H1 (cell line): ENCODE measurements around the gene FAM228A. TPM values are rescaled to one million over a fixed set of nuclear protein-coding genes. Genes with fewer than 3 reads are reported as not detected.

Source experiments
- CTCF ChIA-PET: fragments of 300-600 bp; sonication (Branson Sonifier 250); formaldehyde crosslinking; loops from one replicate; lab custom pipeline; 2021; ENCODE audit not compliant: partially characterized antibody; lab: Charles Lee
- POLR2A ChIA-PET: fragments of 300-600 bp; sonication (Branson Sonifier 250); formaldehyde crosslinking; loops from one replicate; lab custom pipeline; 2021; ENCODE audit warnings: inconsistent platforms; ENCODE audit not compliant: partially characterized antibody; lab: Charles Lee
- DNase-seq, 2 experiments: peaks; one replicate each; pipeline versions ENCODE4 v3.0.0 to v3.0.0-alpha.2; 2010 to 2022; ENCODE audit warnings: low spot score in 2 of 2, low read depth in 1 of 2, mixed read lengths in 1 of 2
- FAIRE-seq: peaks from 2 replicates; lab custom pipeline; 2011; peaks lifted over from hg19 to GRCh38; lab: Jason Lieb, UNC
- H2AFZ ChIP-seq: 2 replicates; pipeline ENCODE4 v1.8.1; 2012; ENCODE audit warnings: low read length, inconsistent platforms
- H2AK5ac ChIP-seq: 2 replicates; pipeline ENCODE4 v1.6.1; 2013; ENCODE audit warnings: low read depth, low read length
- H2BK120ac ChIP-seq: replicated peaks from 2 replicates; pipeline ENCODE3; 2013; ENCODE audit warnings: low read depth, low read length, inconsistent platforms
- H2BK12ac ChIP-seq: 2 replicates; pipeline ENCODE4 v1.6.1; 2013; ENCODE audit warnings: low read depth, low read length
- H2BK15ac ChIP-seq: 2 replicates; pipeline ENCODE4 v1.6.1; 2013; ENCODE audit warnings: low read length
- H2BK20ac ChIP-seq: 2 replicates; pipeline ENCODE4 v1.6.1; 2013; ENCODE audit warnings: low read length
- H2BK5ac ChIP-seq: 2 replicates; pipeline ENCODE4 v1.6.1; 2013; ENCODE audit warnings: low read depth, low read length
- H3K14ac ChIP-seq: 2 replicates; pipeline ENCODE4 v1.6.1; 2013; ENCODE audit warnings: inconsistent platforms; ENCODE audit not compliant: insufficient read length
- H3K18ac ChIP-seq: 2 replicates; pipeline ENCODE4 v1.6.1; 2013; ENCODE audit warnings: low read length; ENCODE audit errors: extremely low read depth
- H3K23ac ChIP-seq: 2 replicates; pipeline ENCODE4 v1.6.1; 2013; ENCODE audit warnings: inconsistent platforms; ENCODE audit not compliant: insufficient read length
- H3K23me2 ChIP-seq: 2 replicates; pipeline ENCODE4 v1.6.1; 2013; ENCODE audit warnings: low read depth, low read length
- H3K27ac ChIP-seq: 2 replicates; pipeline ENCODE4 v1.6.1; 2011; ENCODE audit warnings: low read depth, low read length, inconsistent platforms
- H3K27me3 ChIP-seq, 4 experiments: replicated peaks in 1 of 4; 1 replicate in 1 of 4; 2 replicates in 3 of 4; pipeline versions ENCODE4 v1.6.1 to v1.8.1; 2011 to 2013; ENCODE audit warnings: low read length in 3 of 4, mild to moderate bottlenecking in 3 of 4, inconsistent platforms in 2 of 4, mixed read lengths in 2 of 4, moderate library complexity in 1 of 4; ENCODE audit not compliant: control insufficient read depth in 3 of 4, insufficient read depth in 3 of 4; ENCODE audit errors: extremely low read depth in 1 of 4
- H3K36me3 ChIP-seq, 4 experiments: 2 replicates each; pipeline versions ENCODE4 v1.6.1 to v1.8.1; 2011 to 2013; ENCODE audit warnings: mild to moderate bottlenecking in 4 of 4, low read length in 3 of 4, moderate library complexity in 2 of 4, control low read depth in 1 of 4, inconsistent platforms in 1 of 4; ENCODE audit not compliant: insufficient read depth in 4 of 4, control insufficient read depth in 2 of 4
- H3K4ac ChIP-seq: replicated peaks from 2 replicates; pipeline ENCODE3; 2013; ENCODE audit warnings: low read length, low read depth, mixed read lengths, inconsistent platforms; ENCODE audit not compliant: insufficient read length
- H3K4me1 ChIP-seq, 4 experiments: replicated peaks in 1 of 4; 1 replicate in 1 of 4; 2 replicates in 3 of 4; pipeline versions ENCODE4 v1.6.1 to v1.8.1; 2011 to 2013; ENCODE audit warnings: low read length in 3 of 4, inconsistent platforms in 2 of 4, mixed read lengths in 1 of 4; ENCODE audit not compliant: insufficient read depth in 4 of 4, control insufficient read depth in 3 of 4
- H3K4me2 ChIP-seq, 2 experiments: 2 replicates each; pipeline versions ENCODE4 v1.6.1 to v1.8.1; 2011 to 2013; ENCODE audit warnings: low read depth in 2 of 2, low read length in 2 of 2, control low read depth in 1 of 2, inconsistent platforms in 1 of 2, mild to moderate bottlenecking in 1 of 2; ENCODE audit not compliant: insufficient read depth in 1 of 2
- H3K4me3 ChIP-seq, 4 experiments: fragments of 200-600, 300-600 bp in 1 of 4; sonication (generic), shearing (Covaris generic), sonication (Bioruptor Twin) in 1 of 4; 2 replicates each; pipeline versions ENCODE4 v1.5.1 to v1.8.1; 2011 to 2016; ENCODE audit warnings: low read length in 4 of 4, low read depth in 3 of 4, control low read depth in 2 of 4, inconsistent platforms in 2 of 4, mild to moderate bottlenecking in 2 of 4, mixed read lengths in 1 of 4, moderate library complexity in 1 of 4; ENCODE audit not compliant: insufficient read depth in 2 of 4; ENCODE audit errors: extremely low read depth in 1 of 4
- H3K56ac ChIP-seq: replicated peaks from 2 replicates; pipeline ENCODE3; 2013; ENCODE audit warnings: low read depth, mild to moderate bottlenecking, mixed read lengths, low read length, inconsistent platforms; ENCODE audit not compliant: insufficient read length
- H3K79me1 ChIP-seq: 2 replicates; pipeline ENCODE4 v1.6.1; 2013; ENCODE audit warnings: low read depth, low read length, control low read depth
- H3K79me2 ChIP-seq, 2 experiments: 2 replicates each; pipeline versions ENCODE4 v1.6.1 to v1.8.1; 2012 to 2013; ENCODE audit warnings: low read length in 2 of 2, mild to moderate bottlenecking in 2 of 2, inconsistent platforms in 1 of 2; ENCODE audit not compliant: insufficient read depth in 2 of 2, control insufficient read depth in 1 of 2
- H3K9ac ChIP-seq, 4 experiments: replicated peaks in 1 of 4; 1 replicate in 1 of 4; 2 replicates in 3 of 4; pipeline versions ENCODE4 v1.6.1 to v1.8.1; 2011 to 2013; ENCODE audit warnings: low read depth in 3 of 4, low read length in 3 of 4, control low read depth in 2 of 4, mild to moderate bottlenecking in 2 of 4, moderate library complexity in 2 of 4, inconsistent platforms in 1 of 4; ENCODE audit errors: extremely low read depth in 1 of 4
- H3K9me3 ChIP-seq, 2 experiments: 2 replicates each; pipeline versions ENCODE4 v1.6.1 to v1.8.1; 2012 to 2013; ENCODE audit warnings: mild to moderate bottlenecking in 2 of 2, moderate library complexity in 2 of 2, control low read depth in 1 of 2, inconsistent platforms in 1 of 2, low read depth in 1 of 2, low read length in 1 of 2, mixed read lengths in 1 of 2; ENCODE audit not compliant: insufficient read depth in 2 of 2
- H4K20me1 ChIP-seq, 2 experiments: replicated peaks in 1 of 2; 2 replicates each; pipeline versions ENCODE3 to v1.8.1; 2011 to 2013; ENCODE audit warnings: inconsistent platforms in 2 of 2, low read length in 2 of 2, mild to moderate bottlenecking in 1 of 2; ENCODE audit not compliant: insufficient read depth in 2 of 2, control insufficient read depth in 1 of 2
- H4K5ac ChIP-seq: 2 replicates; pipeline ENCODE4 v1.6.1; 2013; ENCODE audit warnings: low read length, low read depth, mixed read lengths, inconsistent platforms; ENCODE audit not compliant: insufficient read length
- H4K8ac ChIP-seq: 2 replicates; pipeline ENCODE4 v1.8.0; 2013; ENCODE audit warnings: mild to moderate bottlenecking, moderate library complexity, low read length, inconsistent platforms; ENCODE audit not compliant: insufficient read depth; ENCODE audit errors: extremely low read depth
- H4K91ac ChIP-seq: replicated peaks from 2 replicates; pipeline ENCODE3; 2013; ENCODE audit warnings: low read length, mixed read lengths, inconsistent platforms; ENCODE audit not compliant: insufficient read length
- BRCA1 ChIP-seq: IDR thresholded peaks from 2 replicates; pipeline ENCODE4 v1.6.1; 2012; ENCODE audit warnings: low read depth, low read length, improper control_type of control experiment
- CBX8 ChIP-seq: fragments of 300-800, 300-1000 bp; sonication (generic); IDR thresholded peaks from 2 replicates; pipeline ENCODE4 v1.7.1; 2016; ENCODE audit warnings: low read depth, low read length, borderline replicate concordance
- CTBP2 ChIP-seq: IDR thresholded peaks from 2 replicates; pipeline ENCODE4 v1.7.0; 2011; ENCODE audit warnings: borderline replicate concordance, mild to moderate bottlenecking, moderate library complexity, mixed read lengths, low read length; ENCODE audit not compliant: insufficient read depth, insufficient read length
- FOSL1 ChIP-seq: IDR thresholded peaks from 2 replicates; pipeline ENCODE4 v1.6.1; 2011; ENCODE audit warnings: mild to moderate bottlenecking, low read depth, low read length, moderate library complexity; ENCODE audit not compliant: insufficient read depth
- GTF2F1 ChIP-seq: IDR thresholded peaks from 2 replicates; pipeline ENCODE4 v1.6.1; 2012; ENCODE audit warnings: low read depth, low read length, improper control_type of control experiment, borderline replicate concordance
- JUN ChIP-seq: IDR thresholded peaks from 2 replicates; pipeline ENCODE4 v1.6.1; 2011; ENCODE audit warnings: low read depth, mild to moderate bottlenecking, improper control_type of control experiment, low read length
- KDM1A ChIP-seq: fragments of 200-600, 300-600 bp; sonication (generic); IDR thresholded peaks from 2 replicates; pipeline ENCODE4 v1.7.1; 2016; ENCODE audit warnings: mild to moderate bottlenecking, low read length, borderline replicate concordance
- NANOG ChIP-seq: IDR thresholded peaks from 2 replicates; pipeline ENCODE4 v1.6.1; 2011; ENCODE audit warnings: low read length, low read depth, mild to moderate bottlenecking, inconsistent platforms; ENCODE audit not compliant: insufficient read depth, poor library complexity, severe bottlenecking
- RAD21 ChIP-seq, 2 experiments: IDR thresholded peaks in 1 of 2; conservative IDR thresholded peaks in 1 of 2; 2 replicates each; pipeline ENCODE4 v1.6.1; 2011; ENCODE audit warnings: low read depth in 2 of 2, low read length in 2 of 2, improper control_type of control experiment in 1 of 2, inconsistent platforms in 1 of 2, mild to moderate bottlenecking in 1 of 2, moderate library complexity in 1 of 2
- SIX5 ChIP-seq: IDR thresholded peaks from 2 replicates; pipeline ENCODE4 v1.6.1; 2011; ENCODE audit warnings: mild to moderate bottlenecking, low read depth, low read length
- SUZ12 ChIP-seq: fragments of 200-600 bp; sonication (generic); IDR thresholded peaks from 2 replicates; pipeline ENCODE4 v1.6.1; 2012; ENCODE audit warnings: mild to moderate bottlenecking, inconsistent platforms, low read length, moderate library complexity, mixed read lengths
- WGBS, 2 experiments: shearing (Covaris generic) in 1 of 2; methylation state at CpG; one replicate each; pipeline versions ENCODE4 v1.1.6 to v1.1.7; 2013 to 2015; ENCODE audit warnings: low lambda C conversion rate in 2 of 2, mixed read lengths in 2 of 2, inconsistent platforms in 1 of 2, low coverage in 1 of 2, missing lambda C conversion rate in 1 of 2; ENCODE audit not compliant: insufficient replicate concordance in 2 of 2, insufficient coverage in 1 of 2, insufficient read length in 1 of 2; ENCODE audit errors: extremely low coverage in 1 of 2, missing lambda C conversion rate in 1 of 2; 5-methylcytosine and 5-hydroxymethylcytosine counted together
- polyA plus RNA-seq, 7 experiments: library from polyadenylated mRNA; depleted of rRNA in 3 of 7; stranded (reverse) in 5 of 7; unstranded in 2 of 7; fragments of >200 nt in 5 of 7; fragments of 200-250 nt in 2 of 7; gene quantifications; 1 replicate in 5 of 7; 2 replicates in 1 of 7; 4 replicates in 1 of 7; pipeline versions ENCODE4 v1.2.1 to v1.2.3, GENCODE V29; 2011 to 2013; ENCODE audit warnings: missing spikeins in 2 of 7, mixed read lengths in 2 of 7
- total RNA-seq: library from RNA; stranded (reverse); fragmentation: NEBNext Ultra II Directional; extraction: Animal tissue kit (Norgen Biotek cat#: 25700); gene quantifications from 2 replicates; pipeline ENCODE4 v1.2.1, GENCODE V29; 2021
- TF ChIP-seq, protein P1 (sequence below): IDR thresholded peaks from 2 replicates; pipeline ENCODE4 v1.6.1; 2011; ENCODE audit warnings: low read depth, mild to moderate bottlenecking, low read length; ENCODE audit not compliant: insufficient read depth

FAM228A gene
- total and polyA plus RNA-seq, 2 of the 8 experiments (the other 6 are each of a cell fraction or from before 2014, with no cell fraction given): not detected

DNA sequence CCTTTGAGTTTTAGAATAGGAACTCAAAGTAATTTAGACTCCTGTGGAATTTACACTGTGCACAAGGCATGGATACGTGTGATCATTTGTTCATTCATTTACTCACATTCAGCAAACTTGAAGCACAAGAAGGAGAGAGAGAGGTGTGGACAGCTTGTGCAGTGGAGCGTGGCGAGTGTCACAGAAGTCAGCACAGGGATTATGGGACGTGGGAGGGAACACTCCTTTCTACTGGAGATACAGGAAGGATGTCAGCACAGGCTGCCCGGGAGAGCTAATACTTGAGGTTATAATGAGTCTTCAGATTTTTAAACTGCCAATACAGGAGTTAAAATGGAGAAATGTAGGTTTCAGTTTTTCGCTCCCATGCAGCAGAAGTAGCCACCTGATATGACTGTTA is 7.0 kb downstream of the FAM228A start:
- Histone ChIP-seq H3K79me2 (no peaks in the 10 kb centered on the region), H4K20me1 (no peaks in the 10 kb centered on the region), H3K56ac (no peak overlapping the region), H3K14ac (no peak overlapping the region), H4K91ac (no peak overlapping the region), H2AFZ (no peak overlapping the region), H3K4me3 (no peak overlapping the region), H3K18ac (no peak overlapping the region), H3K23ac (no peak overlapping the region), H2BK15ac (no peak overlapping the region), H3K9ac (no peak overlapping the region), H2AK5ac (no peak overlapping the region), H2BK20ac (no peak overlapping the region), H3K4me1 (no peaks in the 10 kb centered on the region), H4K8ac (no peak overlapping the region), H2BK5ac (no peak overlapping the region), H3K4me2 (no peak overlapping the region), H3K23me2 (no peaks in the 10 kb centered on the region), H3K36me3 (no peaks in the 10 kb centered on the region), H2BK12ac (no peak overlapping the region), H3K9me3 (no peaks in the 10 kb centered on the region), H3K4ac (no peak overlapping the region), H4K5ac (no peak overlapping the region), H3K27me3 (no peaks in the 10 kb centered on the region), H3K79me1 (no peaks in the 10 kb centered on the region), H3K27ac (no peak overlapping the region), H2BK120ac (no peak overlapping the region)
- TF ChIP-seq GTF2F1: no peak
- TF ChIP-seq RAD21 (IDR thresholded peaks at IDR 0.05 in 1 of 2, conservative IDR thresholded peaks at IDR 0.05 in 1 of 2; ENCODE audit: low read depth in 2 of 2, low read length in 2 of 2): no peak
- no peak for TF ChIP-seq JUN
- no peak for TF ChIP-seq SIX5
- no peak for TF ChIP-seq BRCA1
- no peak for TF ChIP-seq CTBP2
- TF ChIP-seq SUZ12: no peak
- no peak for TF ChIP-seq FOSL1
- TF ChIP-seq, protein P1, sequence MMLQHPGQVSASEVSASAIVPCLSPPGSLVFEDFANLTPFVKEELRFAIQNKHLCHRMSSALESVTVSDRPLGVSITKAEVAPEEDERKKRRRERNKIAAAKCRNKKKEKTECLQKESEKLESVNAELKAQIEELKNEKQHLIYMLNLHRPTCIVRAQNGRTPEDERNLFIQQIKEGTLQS: no peak
- no peak for TF ChIP-seq CBX8
- no peak for TF ChIP-seq KDM1A
- TF ChIP-seq NANOG: no peak
- 89% methylated on average over 6 of the region's 6 CpGs; no CpG with 5 or more reads in 1 of the 2 experiments for WGBS, 2 experiments
- CTCF ChIA-PET: interaction anchor here (1.8 kb wide), 1 partner anchor 20 kb away, joined by 4 read pairs; no protein-coding TSS in a partner anchor
- FAIRE-seq (no peak), DNase-seq (no peak)
- POLR2A ChIA-PET: interaction anchor here (1.6 kb wide), 1 partner anchor 98 kb away, joined by 4 read pairs; the partner anchor contains the start of gene TP53I3
